Neural crest cell (in vitro differentiated cells): ENCODE data around the gene FBXO9. TPM values are rescaled to one million over a fixed set of nuclear protein-coding genes. Genes with fewer than 3 reads are reported as not detected.

ENCODE experiments used
- DNase-seq: peaks from one replicate; pipeline ENCODE4 v3.0.0; 2021; ENCODE audit warnings: low read depth, mixed read lengths, low spot score
- H3K27ac Mint-ChIP-seq: one replicate; pipeline ENCODE4 v1.8.0; 2021; ENCODE audit warnings: mild to moderate bottlenecking, mixed read lengths; ENCODE audit not compliant: unreplicated experiment
- H3K27me3 Mint-ChIP-seq: 2 replicates; pipeline ENCODE4 v1.8.0; 2021; ENCODE audit warnings: low read depth, mild to moderate bottlenecking, mixed read lengths
- H3K36me3 Mint-ChIP-seq: 2 replicates; pipeline ENCODE4 v1.8.0; 2021; ENCODE audit warnings: low read depth, mild to moderate bottlenecking, mixed read lengths
- H3K4me1 Mint-ChIP-seq: 2 replicates; pipeline ENCODE4 v1.8.0; 2021; ENCODE audit warnings: mixed read lengths
- H3K4me3 Mint-ChIP-seq: one replicate; pipeline ENCODE4 v1.8.0; 2021; ENCODE audit warnings: mild to moderate bottlenecking, mixed read lengths
- H3K9me3 Mint-ChIP-seq: 2 replicates; pipeline ENCODE4 v1.8.0; 2021; ENCODE audit warnings: mixed read lengths
- CTCF ChIP-seq: fragments of 200-600 bp; sonication (generic); conservative IDR thresholded peaks from 2 replicates; pipeline ENCODE4 v1.5.0; 2021; ENCODE audit warnings: antibody characterized with exemption, mild to moderate bottlenecking
- total RNA-seq: library from RNA; stranded (reverse); gene quantifications from 2 replicates; pipeline ENCODE4 v1.2.1, GENCODE V29; 2021

Gene FBXO9
- total RNA-seq, 1 donor from 2014 or later, result 48.3 TPM

- Mint-ChIP-seq H3K36me3 (peaks cover 11% of the 10 kb centered on the region), H3K27me3 (no peaks in the 10 kb centered on the region), H3K27ac (no peak overlapping the region), H3K4me3 (no peak overlapping the region), H3K9me3 (no peaks in the 10 kb centered on the region), H3K4me1 (peaks cover 15% of the 10 kb centered on the region)
- TF ChIP-seq CTCF, result no peak
- DNase-seq, result no peak
Measured at GRCh38 chr6:53070806-53071205, 5.6 kb downstream of the FBXO9 start.

GRCh38 chr6:53074347-53074746 is 9.1 kb downstream of the FBXO9 start:
- H3K9me3 Mint-ChIP-seq, result no peaks in the 10 kb centered on the region
- DNase-seq, result no peak
- H3K27ac Mint-ChIP-seq, result no peak overlapping the region
- TF ChIP-seq CTCF, result no peak
- H3K4me1 Mint-ChIP-seq, result no peaks in the 10 kb centered on the region
- H3K36me3 Mint-ChIP-seq, result peaks cover 11% of the 10 kb centered on the region
- no peak overlapping the region for H3K4me3 Mint-ChIP-seq
- H3K27me3 Mint-ChIP-seq, result no peaks in the 10 kb centered on the region

GRCh38 chr6:53080813-53081212 is 15.6 kb downstream of the FBXO9 start:
- no peak for TF ChIP-seq CTCF
- H3K9me3 Mint-ChIP-seq, result no peaks in the 10 kb centered on the region
- H3K27ac Mint-ChIP-seq, result no peak overlapping the region
- H3K4me3 Mint-ChIP-seq, result no peak overlapping the region
- no peaks in the 10 kb centered on the region for H3K4me1 Mint-ChIP-seq
- H3K36me3 Mint-ChIP-seq, result peaks cover 5% of the 10 kb centered on the region
- no peak for DNase-seq
- H3K27me3 Mint-ChIP-seq, result no peaks in the 10 kb centered on the region

- TF ChIP-seq CTCF, result no peak
- DNase-seq, result no peak
- Mint-ChIP-seq H3K4me1 (no peaks in the 10 kb centered on the region), H3K9me3 (no peaks in the 10 kb centered on the region), H3K4me3 (no peak overlapping the region), H3K27me3 (no peaks in the 10 kb centered on the region), H3K36me3 (peaks cover 3% of the 10 kb centered on the region), H3K27ac (no peak overlapping the region)
Measured at GRCh38 chr6:53086302-53086701, 21.1 kb downstream of the FBXO9 start.

- no peak for DNase-seq
- no peak for TF ChIP-seq CTCF
- Mint-ChIP-seq H3K9me3 (no peaks in the 10 kb centered on the region), H3K4me1 (no peaks in the 10 kb centered on the region), H3K27me3 (no peaks in the 10 kb centered on the region), H3K4me3 (no peak overlapping the region), H3K27ac (no peak overlapping the region), H3K36me3 (peaks cover 8% of the 10 kb centered on the region)
Measured at GRCh38 chr6:53089948-53090347, 24.7 kb downstream of the FBXO9 start.

- TF ChIP-seq CTCF, result no peak
- Mint-ChIP-seq H3K36me3 (peaks cover 13% of the 10 kb centered on the region), H3K9me3 (no peaks in the 10 kb centered on the region)
Measured at GRCh38 chr6:53090576-53090975, 25.4 kb downstream of the FBXO9 start.

More at GRCh38 chr6:53090576-53090975, 25.4 kb downstream of the FBXO9 start:
- no peaks in the 10 kb centered on the region for H3K27me3 Mint-ChIP-seq
- no peak overlapping the region for H3K27ac Mint-ChIP-seq
- no peak overlapping the region for H3K4me3 Mint-ChIP-seq
- no peaks in the 10 kb centered on the region for H3K4me1 Mint-ChIP-seq
- no peak for DNase-seq
